Right cardiac atrium (tissue), 5 donors: ENCODE data around the gene GATAD1. TPM values are rescaled to one million over a fixed set of nuclear protein-coding genes. Genes with fewer than 3 reads are reported as not detected.
"Not testable (repeated sequence)": the region's sequence is repeated elsewhere in the genome, so short reads cannot be mapped to it uniquely, and the experiment has no call there.

Experiments
- ATAC-seq, 2 donors: fragments of 200-7000 bp; cut with Tn5 transposase; one replicate each; pipeline versions ENCODE4 v1.8.0 to v1.9.1; 2020; ENCODE audit warnings: moderate library complexity in 2 of 2, mild to moderate bottlenecking in 1 of 2
- DNase-seq, 3 donors: peaks; one replicate each; pipeline ENCODE4 v3.0.0-alpha.2; 2020
- H3K27ac ChIP-seq: one replicate; pipeline ENCODE4 v1.5.1; 2013; ENCODE audit warnings: mild to moderate bottlenecking, low read length, control low read depth, moderate library complexity
- H3K27me3 ChIP-seq: one replicate; pipeline ENCODE4 v1.6.1; 2013; ENCODE audit not compliant: control insufficient read depth, insufficient read depth
- H3K4me1 ChIP-seq: one replicate; pipeline ENCODE4 v1.6.1; 2013; ENCODE audit warnings: low read length; ENCODE audit not compliant: control insufficient read depth, insufficient read depth
- H3K4me3 ChIP-seq: one replicate; pipeline ENCODE4 v1.5.1; 2013; ENCODE audit warnings: low read length, control low read depth
- H3K9me3 ChIP-seq: one replicate; pipeline ENCODE4 v1.6.1; 2013; ENCODE audit warnings: low read length; ENCODE audit not compliant: control insufficient read depth
- whole genome bisulfite sequencing: extraction: QIAGEN DNeasy Blood & Tissue Kit; methylation state at CpG from one replicate; pipeline ENCODE4 v1.1.7; 2013; 5-methylcytosine and 5-hydroxymethylcytosine counted together
- intact Hi-C, 4 donors: fragments of 100-400 bp; cut with DNase I; formaldehyde crosslinking; loops; one replicate each; pipeline versions ENCODE4 v1.11.0 to v1.14.0; 2022 to 2023
- polyA plus RNA-seq: library from polyadenylated mRNA; stranded (reverse); fragments of 200-250 nt; gene quantifications from one replicate; pipeline ENCODE4 v1.2.3, GENCODE V29; 2013
- total RNA-seq, 4 donors: library from RNA; stranded (reverse); fragmentation: NEBNext Ultra II Directional; extraction: Animal tissue kit (Norgen Biotek cat#: 25700); gene quantifications; one replicate each; pipeline ENCODE4 v1.2.1, GENCODE V29; 2021
- donor health status: healthy with polysubstance abuse.
- donor health status: DM: no; HTN: yes; CAD: no.
- donor health status: DM: no; HTN: no; CAD: no.
- donor health status: DM: no; HTN: yes; CAD: no; lungs with severe emphysema.
- donor health status: DM: yes; HTN: yes; CAD: no.

Gene GATAD1
- total and polyA plus RNA-seq, 5 donors, result 15.5 to 21.5 (median 18.1) TPM

GRCh38 chr7:92483624-92484023, 36.3 kb downstream of the GATAD1 start:
- WGBS, result 61% methylated on average over 6 of the region's 6 CpGs
- ATAC-seq, H3K4me3 ChIP-seq, H3K9me3 ChIP-seq, H3K27me3 ChIP-seq, DNase-seq, H3K4me1 ChIP-seq, H3K27ac ChIP-seq, intact Hi-C loops: not testable (repeated sequence)

DNA sequence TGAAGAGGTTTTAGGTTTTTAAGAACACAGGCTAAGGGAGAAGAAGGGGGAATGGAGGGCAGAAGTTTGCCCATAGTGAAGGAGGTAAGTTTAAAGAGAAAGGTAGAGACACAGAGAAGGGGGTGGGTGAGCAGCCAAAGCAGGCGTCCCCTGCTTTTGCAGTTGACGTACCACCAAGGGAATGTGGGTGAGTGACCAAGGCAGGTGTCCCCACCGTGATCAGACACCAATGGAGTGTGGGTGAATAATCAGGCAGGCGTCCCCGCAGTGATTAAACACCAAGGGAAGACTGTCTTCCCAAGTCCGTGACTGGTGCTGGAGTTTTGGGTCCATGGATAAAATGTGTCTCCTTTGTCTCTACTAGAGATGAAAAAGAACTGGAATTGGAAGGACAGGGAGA, 36.9 kb downstream of the GATAD1 start:
- ATAC-seq, intact Hi-C loops: not testable (repeated sequence)

DNA sequence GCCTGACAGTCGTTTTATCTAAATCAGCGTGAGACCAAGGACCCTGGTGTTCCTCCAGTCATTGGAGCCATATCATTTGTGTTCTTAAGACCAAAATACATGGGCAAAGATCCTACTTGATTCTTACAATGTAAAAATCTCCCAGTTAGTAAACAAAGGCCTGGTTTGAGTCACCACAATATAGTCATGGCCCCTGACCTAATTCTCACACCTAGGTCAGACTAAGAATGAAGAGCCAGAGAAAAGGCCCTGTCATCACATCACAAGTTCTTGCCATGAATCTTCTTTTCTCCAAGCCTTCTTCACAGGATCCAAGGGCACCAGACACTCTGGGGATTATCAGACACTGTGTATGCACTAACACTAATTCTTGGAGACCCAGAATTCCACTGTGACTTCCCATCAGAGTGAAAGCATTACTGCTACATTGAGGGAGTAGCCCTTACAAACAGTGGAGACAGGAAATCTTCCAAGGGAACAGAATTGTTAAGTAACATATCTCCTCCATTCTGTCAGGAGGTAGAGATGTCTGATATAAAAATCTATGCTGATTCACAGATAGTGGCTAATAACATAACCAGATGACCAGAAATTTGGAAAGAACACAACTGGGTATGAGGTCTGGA, 38.1 kb downstream of the GATAD1 start:
- H3K27ac ChIP-seq, result peak overlapping the region; percentile 52
- H3K4me1 ChIP-seq, result peaks cover 2% of the 10 kb centered on the region
- WGBS, result 90% methylated on average over 2 of the region's 2 CpGs
- no peaks in the 10 kb centered on the region for H3K9me3 ChIP-seq
- intact Hi-C loops, result no loop called here
- no peaks in the 10 kb centered on the region for H3K27me3 ChIP-seq
- no peak for DNase-seq
- peak in 1 of 2 donors; percentile 62 for ATAC-seq
- no peak overlapping the region for H3K4me3 ChIP-seq

More for the DNA sequence above, 36.9 kb downstream of the GATAD1 start:
- not testable (repeated sequence) for H3K4me1 ChIP-seq, H3K9me3 ChIP-seq, H3K27ac ChIP-seq, H3K27me3 ChIP-seq, H3K4me3 ChIP-seq, DNase-seq
- 93% methylated on average over 6 of the region's 6 CpGs for WGBS

DNA sequence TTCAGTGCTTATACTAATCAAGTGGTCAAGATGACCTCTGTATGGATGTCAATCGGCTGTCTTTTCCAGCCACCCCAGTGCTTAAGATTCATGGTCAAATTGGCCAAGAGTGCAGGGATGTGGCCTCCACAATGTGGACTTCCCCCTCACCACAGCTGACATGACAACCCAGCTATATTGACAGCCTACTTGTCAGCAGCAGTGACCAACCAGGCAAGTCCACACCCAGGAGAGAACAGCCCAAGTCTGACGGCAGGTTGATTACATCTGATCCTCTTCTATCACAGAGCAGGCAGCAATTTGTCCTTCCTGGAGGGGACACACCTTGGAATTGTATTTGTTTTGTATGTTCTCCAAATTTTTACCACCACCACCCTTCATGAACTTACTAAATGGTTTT, 38.7 kb downstream of the GATAD1 start:
- Histone ChIP-seq H3K4me1 (peaks cover 2% of the 10 kb centered on the region), H3K9me3 (no peaks in the 10 kb centered on the region), H3K27me3 (no peaks in the 10 kb centered on the region), H3K4me3 (no peak overlapping the region), H3K27ac (peak overlapping the region; percentile 13)
- ATAC-seq (peak; percentile 57 to 69), DNase-seq (no peak)
- WGBS, result 58% methylated on average over 2 of the region's 2 CpGs
- intact Hi-C loops, result no loop called here

- no peak overlapping the region for H3K4me3 ChIP-seq
- H3K27ac ChIP-seq, result no peak overlapping the region
- H3K27me3 ChIP-seq, result no peaks in the 10 kb centered on the region
- DNase-seq, result no peak
- no peaks in the 10 kb centered on the region for H3K9me3 ChIP-seq
- peaks cover 3% of the 10 kb centered on the region for H3K4me1 ChIP-seq
- no peak for ATAC-seq
- intact Hi-C loops, result no loop called here
Measured at GRCh38 chr7:92487804-92488203, 40.5 kb downstream of the GATAD1 start.

DNA sequence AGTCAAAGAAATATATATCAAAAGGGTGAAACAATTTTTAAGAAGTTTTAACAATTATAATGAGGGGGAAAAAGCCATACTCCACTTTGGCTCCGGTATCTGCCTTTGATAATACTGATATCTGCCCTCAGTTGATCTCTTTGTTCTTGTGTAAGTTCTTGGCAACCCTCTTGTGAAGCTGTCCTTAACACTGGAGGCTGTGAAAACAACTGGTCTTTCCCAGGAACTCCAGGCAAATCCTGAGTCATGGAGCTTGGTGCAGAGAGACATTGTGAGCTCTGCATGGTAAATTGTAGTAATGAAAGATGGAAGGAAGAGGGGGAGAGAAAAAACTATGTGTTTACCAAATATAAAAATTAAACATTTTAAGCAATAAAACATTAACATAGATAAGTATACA, 42.4 kb downstream of the GATAD1 start:
- ATAC-seq (peak; percentile 87 to 90), DNase-seq (no peak)
- Histone ChIP-seq H3K9me3 (no peaks in the 10 kb centered on the region), H3K27me3 (no peaks in the 10 kb centered on the region), H3K4me3 (no peak overlapping the region), H3K27ac (no peak overlapping the region), H3K4me1 (peaks cover 3% of the 10 kb centered on the region)
- intact Hi-C loops, result no loop called here
- 52% methylated on average over 1 of the region's 1 CpG for WGBS

DNA sequence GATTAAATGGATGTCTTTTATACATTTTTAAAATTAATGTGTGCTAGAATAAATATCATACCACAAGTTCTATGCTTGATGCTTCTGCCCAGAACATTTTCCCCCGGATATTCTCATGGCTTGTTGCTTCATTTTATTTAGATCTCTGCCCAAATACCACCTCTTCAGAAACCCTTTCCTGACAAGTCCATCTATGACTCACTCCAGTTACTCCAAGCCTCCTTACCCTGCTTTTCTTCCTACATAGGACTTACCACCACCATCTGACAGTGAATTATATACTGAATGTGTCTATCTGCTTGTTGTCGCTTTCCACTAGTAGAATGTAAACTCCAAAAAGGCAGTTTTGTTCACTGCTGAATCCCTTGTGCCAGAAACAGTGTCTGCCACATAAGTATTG, 49.6 kb downstream of the GATAD1 start:
- ATAC-seq (no peak), DNase-seq (no peak)
- intact Hi-C loops, result no loop called here
- Histone ChIP-seq H3K9me3 (no peaks in the 10 kb centered on the region), H3K4me1 (peaks cover 1% of the 10 kb centered on the region), H3K27ac (no peak overlapping the region), H3K27me3 (no peaks in the 10 kb centered on the region), H3K4me3 (no peak overlapping the region)
- 88% methylated on average over 2 of the region's 2 CpGs for WGBS

DNA sequence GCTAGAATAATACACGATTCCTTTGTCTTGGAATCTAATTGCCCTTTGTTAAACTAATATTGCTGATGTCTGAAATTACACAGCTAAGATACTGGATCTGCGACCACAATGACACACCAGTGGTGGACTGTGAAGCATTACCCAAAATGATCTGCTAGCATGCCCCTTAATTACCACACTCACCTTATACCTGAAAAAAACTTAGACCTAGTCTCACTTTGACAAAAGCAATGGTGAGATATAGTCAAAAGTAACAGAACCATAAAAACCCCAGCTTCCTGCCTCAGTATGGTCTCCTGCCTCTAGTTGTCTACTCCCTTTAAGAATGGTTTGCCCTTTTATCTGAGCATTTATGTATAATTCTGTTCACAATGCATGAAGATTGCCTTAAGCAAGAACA, 51.3 kb downstream of the GATAD1 start:
- H3K4me3 ChIP-seq, result no peak overlapping the region
- DNase-seq, result no peak
- ATAC-seq, result no peak
- WGBS, result 91% methylated on average over 2 of the region's 2 CpGs
- H3K27me3 ChIP-seq, result no peaks in the 10 kb centered on the region
- no peaks in the 10 kb centered on the region for H3K9me3 ChIP-seq
- intact Hi-C loops, result no loop called here
- no peaks in the 10 kb centered on the region for H3K4me1 ChIP-seq
- no peak overlapping the region for H3K27ac ChIP-seq

- intact Hi-C loops, result no loop called here
- no peaks in the 10 kb centered on the region for H3K4me1 ChIP-seq
- no peaks in the 10 kb centered on the region for H3K27me3 ChIP-seq
- no peaks in the 10 kb centered on the region for H3K9me3 ChIP-seq
- no peak overlapping the region for H3K4me3 ChIP-seq
- no peak overlapping the region for H3K27ac ChIP-seq
- ATAC-seq (no peak), DNase-seq (no peak)
- 90% methylated on average over 2 of the region's 2 CpGs for WGBS
Measured at GRCh38 chr7:92503767-92504166, 56.5 kb downstream of the GATAD1 start.

GRCh38 chr7:92504563-92504962, 57.3 kb downstream of the GATAD1 start:
- WGBS, result 91% methylated on average over 3 of the region's 3 CpGs
- intact Hi-C loops, result no loop called here
- ATAC-seq, result no peak

DNA sequence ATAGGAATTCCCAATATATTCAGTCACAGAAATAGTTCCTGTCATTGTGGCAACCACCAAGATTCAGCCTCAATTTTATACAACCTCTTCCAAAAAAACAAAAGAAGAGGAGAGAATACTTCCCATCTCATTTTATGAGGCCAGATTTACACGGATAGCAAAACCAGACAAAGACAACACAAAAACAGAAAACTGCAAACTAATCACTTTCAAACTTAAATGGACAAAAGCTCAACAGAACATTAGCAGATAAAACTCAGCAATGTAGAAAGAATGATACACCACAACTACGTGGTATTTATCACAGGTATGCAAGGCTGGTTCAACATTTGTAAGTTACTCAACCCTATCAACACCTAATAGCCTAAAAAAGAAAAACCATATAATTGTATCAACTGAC, 59.1 kb downstream of the GATAD1 start:
- 75% methylated on average over 2 of the region's 2 CpGs for WGBS
- H3K4me1 ChIP-seq, result no peaks in the 10 kb centered on the region
- H3K4me3 ChIP-seq, result no peak overlapping the region
- H3K27ac ChIP-seq, result no peak overlapping the region
- intact Hi-C loops, result no loop called here
- H3K27me3 ChIP-seq, result no peaks in the 10 kb centered on the region
- no peak for DNase-seq
- no peaks in the 10 kb centered on the region for H3K9me3 ChIP-seq
- no peak for ATAC-seq

More at GRCh38 chr7:92504563-92504962, 57.3 kb downstream of the GATAD1 start:
- DNase-seq, result no peak
- Histone ChIP-seq H3K4me3 (no peak overlapping the region), H3K4me1 (no peaks in the 10 kb centered on the region), H3K27ac (no peak overlapping the region), H3K9me3 (no peaks in the 10 kb centered on the region), H3K27me3 (no peaks in the 10 kb centered on the region)

DNA sequence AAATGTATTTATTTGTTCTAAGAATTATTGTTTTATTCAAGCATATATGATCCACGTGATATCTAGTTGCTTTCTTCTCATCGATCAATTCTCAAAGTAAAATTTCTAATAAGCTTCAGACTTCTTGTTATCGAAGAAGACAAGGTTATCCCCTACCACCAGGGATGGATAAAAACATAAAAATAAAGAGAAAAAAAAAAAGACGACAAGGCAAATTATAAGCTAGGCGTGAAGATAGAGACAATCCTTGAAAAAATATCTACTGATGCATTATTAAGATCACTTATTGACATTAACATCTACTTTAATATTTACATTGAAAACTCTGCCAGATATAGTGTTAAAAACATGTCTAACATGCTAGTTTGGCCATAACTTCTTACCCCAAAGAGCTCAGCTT, 61.7 kb downstream of the GATAD1 start:
- no peaks in the 10 kb centered on the region for H3K9me3 ChIP-seq
- no peak overlapping the region for H3K4me3 ChIP-seq
- no peaks in the 10 kb centered on the region for H3K4me1 ChIP-seq
- no peak for ATAC-seq
- 94% methylated on average over 5 of the region's 5 CpGs for whole genome bisulfite sequencing
- no peak overlapping the region for H3K27ac ChIP-seq
- H3K27me3 ChIP-seq, result no peaks in the 10 kb centered on the region
- DNase-seq, result no peak
- intact Hi-C loops, result no loop called here
